Subcutaneous adipose tissue (tissue), 4 donors: ENCODE measurements around the gene AHRR. TPM values are rescaled to one million over a fixed set of nuclear protein-coding genes. Genes with fewer than 3 reads are reported as not detected.

ENCODE experiments used
- total RNA-seq, 4 donors: library from RNA; depleted of rRNA; stranded (reverse); fragments of >200 nt; gene quantifications; one replicate each; pipeline ENCODE4 v1.1.0, GENCODE V29; 2016
- TF ChIP-seq, protein P1 (sequence below): fragments of 450-650 bp; IDR thresholded peaks from one replicate; pipeline ENCODE4 v1.5.1; 2016; ENCODE audit warnings: low read depth, mild to moderate bottlenecking, control low read depth, antibody characterized with exemption, moderate library complexity

Gene AHRR
- total RNA-seq, 4 donors from 2014 or later = 0.34 to 1.1 (median 0.46) TPM

DNA sequence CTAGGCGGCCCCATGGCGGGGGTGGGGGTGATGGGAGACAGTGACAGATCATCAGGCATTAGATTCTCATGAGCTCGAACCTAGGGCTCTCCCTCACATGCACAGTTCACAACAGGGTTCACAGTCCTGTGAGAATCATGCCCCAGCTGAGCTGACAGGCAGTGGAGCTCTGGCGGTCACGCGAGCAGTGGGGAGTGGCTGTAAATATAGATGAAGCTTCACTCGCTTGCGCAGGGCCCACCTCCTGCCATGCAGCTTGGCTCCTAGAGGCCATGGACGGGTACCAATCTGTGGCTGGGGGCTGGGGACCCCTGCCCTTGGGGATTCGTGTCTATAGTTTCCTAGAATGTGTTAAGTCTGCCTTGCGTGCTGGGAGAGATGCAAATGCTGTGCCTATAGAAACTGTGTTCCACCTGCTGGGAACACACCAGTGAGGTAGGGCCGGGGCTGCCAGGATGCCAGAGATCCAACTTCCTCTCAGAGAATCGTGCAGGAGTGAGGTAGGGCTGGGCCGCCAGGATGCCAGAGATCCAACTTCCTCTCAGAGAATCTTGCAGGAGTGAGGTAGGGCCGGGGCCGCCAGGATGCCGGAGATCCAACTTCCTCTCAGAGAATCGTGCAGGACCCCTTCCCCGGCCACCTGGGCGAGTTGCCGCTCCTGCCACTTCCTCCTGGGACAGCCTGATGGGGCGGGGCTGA lies 107.4 kb downstream of the AHRR start:
- TF ChIP-seq, protein P1, sequence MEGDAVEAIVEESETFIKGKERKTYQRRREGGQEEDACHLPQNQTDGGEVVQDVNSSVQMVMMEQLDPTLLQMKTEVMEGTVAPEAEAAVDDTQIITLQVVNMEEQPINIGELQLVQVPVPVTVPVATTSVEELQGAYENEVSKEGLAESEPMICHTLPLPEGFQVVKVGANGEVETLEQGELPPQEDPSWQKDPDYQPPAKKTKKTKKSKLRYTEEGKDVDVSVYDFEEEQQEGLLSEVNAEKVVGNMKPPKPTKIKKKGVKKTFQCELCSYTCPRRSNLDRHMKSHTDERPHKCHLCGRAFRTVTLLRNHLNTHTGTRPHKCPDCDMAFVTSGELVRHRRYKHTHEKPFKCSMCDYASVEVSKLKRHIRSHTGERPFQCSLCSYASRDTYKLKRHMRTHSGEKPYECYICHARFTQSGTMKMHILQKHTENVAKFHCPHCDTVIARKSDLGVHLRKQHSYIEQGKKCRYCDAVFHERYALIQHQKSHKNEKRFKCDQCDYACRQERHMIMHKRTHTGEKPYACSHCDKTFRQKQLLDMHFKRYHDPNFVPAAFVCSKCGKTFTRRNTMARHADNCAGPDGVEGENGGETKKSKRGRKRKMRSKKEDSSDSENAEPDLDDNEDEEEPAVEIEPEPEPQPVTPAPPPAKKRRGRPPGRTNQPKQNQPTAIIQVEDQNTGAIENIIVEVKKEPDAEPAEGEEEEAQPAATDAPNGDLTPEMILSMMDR = no peak

DNA sequence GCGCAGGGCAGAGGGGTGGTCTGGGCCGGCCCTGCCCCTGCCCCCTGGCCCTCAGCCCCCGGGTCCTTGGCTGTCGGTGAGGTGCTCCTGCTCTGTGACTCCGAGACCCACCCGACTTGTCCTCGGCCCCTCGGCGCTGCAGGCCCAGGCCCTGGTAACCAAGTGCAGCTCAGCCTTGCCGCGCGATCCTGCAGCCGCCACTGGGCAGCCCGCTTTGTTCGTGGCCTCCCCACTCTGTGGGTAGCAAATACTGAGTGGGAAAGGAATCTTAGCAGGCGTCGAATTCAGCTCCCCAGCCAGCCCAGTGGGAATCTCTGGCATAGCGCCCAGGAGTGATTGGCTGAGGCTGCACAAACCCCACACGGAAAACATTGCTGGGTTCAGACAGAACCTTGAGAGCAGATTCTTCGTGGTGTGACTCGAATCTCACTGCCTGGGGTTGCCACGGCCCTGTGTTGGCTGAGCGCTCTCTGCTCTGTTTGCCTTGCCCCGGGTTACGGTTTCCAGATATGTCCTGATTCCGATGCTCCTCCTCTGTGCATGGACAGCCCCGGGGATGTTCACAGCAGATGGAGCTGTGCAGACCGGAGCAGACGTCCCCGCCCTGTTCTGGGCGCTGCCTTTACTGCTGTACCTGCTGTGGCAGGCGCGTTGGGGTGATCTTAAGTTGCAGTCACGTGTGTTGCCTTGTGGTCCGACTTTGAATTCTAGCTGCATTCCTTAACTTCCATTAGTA lies 108.1 kb downstream of the AHRR start:
- TF ChIP-seq, protein P1 = no peak

DNA sequence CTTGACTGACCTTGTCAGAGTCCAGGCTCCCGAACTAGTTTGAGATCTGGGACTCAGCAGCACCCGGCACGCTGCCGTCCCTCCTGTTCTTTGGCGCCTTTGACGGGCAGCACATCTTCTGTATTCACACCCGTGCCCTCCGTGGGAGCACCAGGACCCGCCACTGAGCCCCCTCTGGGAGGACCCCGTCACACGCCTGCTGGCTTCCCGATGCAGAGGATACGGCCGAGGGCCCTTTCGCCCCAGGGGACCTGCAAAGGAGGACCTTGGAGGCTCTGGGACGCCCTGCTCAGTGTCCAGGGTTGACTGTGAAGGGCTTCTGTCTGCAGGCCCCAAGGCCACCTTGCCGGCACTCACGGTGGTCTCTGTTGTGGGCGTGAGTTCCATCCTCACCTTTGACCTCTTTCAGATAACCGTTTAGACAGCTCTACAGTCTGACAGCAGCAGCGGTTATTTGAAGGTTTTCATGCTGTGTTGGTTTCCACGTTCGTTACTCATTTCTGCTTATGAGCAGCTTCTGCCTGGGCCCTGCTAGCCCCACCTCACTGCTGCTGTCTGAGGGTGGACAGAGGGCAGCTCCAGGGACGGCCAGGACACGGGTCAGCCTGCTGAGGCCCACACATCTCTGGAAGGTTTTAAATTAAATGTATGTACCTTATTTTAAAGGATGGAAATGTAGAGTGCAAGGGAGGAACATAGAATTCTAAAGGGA lies 108.9 kb downstream of the AHRR start:
- TF ChIP-seq, protein P1 = no peak

DNA sequence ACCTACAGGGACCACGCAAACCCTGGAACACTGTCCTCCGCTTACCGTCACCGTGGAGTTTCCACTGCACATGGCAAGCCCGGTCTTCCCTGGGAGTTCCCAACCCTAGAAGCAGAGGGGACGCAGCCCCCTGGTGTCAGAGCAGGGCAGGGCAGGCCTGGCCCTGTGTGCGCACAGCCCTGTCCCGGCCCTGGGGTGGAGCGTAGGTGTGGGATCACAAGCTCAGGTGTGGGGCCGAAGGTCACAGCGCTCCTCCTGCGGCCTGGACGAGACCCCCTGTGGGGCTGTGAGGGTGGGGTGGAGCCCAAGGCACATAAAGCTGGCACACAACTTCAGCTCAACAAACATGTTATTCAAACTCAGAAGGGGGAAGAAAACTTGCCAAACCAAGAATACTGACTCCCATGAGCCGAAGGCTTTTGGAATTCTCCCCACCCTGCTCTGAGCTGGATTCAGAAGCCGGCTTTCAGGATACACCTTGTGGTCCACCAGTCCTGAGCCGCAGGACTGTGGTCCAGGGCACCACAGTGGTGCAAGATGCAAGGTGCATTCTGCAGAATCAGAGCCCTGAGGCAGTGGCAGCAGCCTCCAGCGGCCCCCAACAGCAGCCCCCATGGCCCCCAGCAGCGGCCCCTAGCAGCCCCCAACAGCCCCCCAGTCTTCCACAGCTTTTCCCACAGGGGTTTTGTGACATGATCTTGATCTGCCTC lies 109.6 kb downstream of the AHRR start:
- TF ChIP-seq, protein P1 = no peak

DNA sequence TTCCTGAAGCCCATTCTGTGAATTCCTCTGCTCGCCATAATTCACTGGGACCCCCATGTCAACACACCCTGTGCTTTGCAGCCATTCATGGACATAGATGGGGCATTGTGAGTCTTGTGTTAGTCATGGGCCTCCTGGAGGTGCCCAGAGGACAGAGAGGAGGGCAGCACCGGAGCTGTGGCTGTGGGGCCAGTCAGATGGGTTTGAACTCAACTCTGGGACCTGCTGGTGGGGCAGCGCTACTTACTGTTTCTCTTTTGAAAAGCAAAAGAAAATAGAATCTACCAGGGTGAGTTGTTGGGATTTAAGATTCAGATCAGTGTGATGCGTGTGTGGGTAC lies 110.2 kb downstream of the AHRR start:
- TF ChIP-seq, protein P1 = no peak

DNA sequence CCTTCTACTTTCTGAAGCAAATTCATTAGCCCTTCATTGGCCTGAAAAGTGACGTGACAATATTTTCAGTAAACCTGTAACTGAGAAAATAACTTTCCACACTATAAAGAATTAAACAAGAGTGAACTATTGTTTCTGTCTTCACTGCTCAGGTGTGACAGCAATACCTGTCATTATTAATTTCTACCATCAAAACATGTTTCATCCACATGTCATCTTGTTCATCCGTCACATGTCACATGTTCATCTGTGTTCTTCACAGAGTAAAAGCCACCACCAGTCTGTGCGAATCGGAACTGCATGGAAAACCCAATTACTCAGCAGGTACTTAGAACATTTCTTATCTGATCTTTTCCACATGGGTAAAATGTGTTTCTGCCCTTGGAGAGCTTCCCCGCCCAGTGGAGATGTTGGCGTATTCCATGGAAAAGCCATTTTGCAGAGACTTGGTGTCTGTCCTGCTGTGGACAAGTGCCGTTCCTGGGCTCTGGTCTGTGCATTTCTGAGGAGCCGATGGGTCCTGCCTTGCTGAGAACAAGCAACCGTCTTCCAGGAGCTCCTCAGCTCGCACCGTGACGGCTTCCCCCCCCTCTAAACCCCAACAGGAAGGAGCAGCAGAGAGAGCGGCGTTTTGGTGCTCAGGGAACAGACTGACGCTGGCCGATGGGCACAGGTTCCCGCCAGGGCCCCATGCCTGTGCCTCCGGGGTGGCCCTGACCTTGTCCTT lies 110.8 kb downstream of the AHRR start:
- TF ChIP-seq, protein P1 = no peak
